H9 (cell line): ENCODE data around the gene HOXB6. TPM values are rescaled to one million over a fixed set of nuclear protein-coding genes. Genes with fewer than 3 reads are reported as not detected.

Experiments
- DNase-seq: peaks from one replicate; pipeline ENCODE4 v3.0.0-alpha.2; 2017
- H2AFZ ChIP-seq: one replicate; pipeline ENCODE4 v1.6.1; 2013; ENCODE audit warnings: mild to moderate bottlenecking, low read length, control low read depth, moderate library complexity
- H2AK5ac ChIP-seq: 2 replicates; pipeline ENCODE4 v1.6.1; 2013; ENCODE audit warnings: low read length, control low read depth, mixed read lengths; ENCODE audit not compliant: insufficient read length
- H2BK120ac ChIP-seq: one replicate; pipeline ENCODE4 v1.6.1; 2013; ENCODE audit warnings: low read depth, mild to moderate bottlenecking, low read length, control low read depth, inconsistent platforms; ENCODE audit not compliant: poor library complexity, severe bottlenecking
- H2BK12ac ChIP-seq: 2 replicates; pipeline ENCODE4 v1.6.1; 2013; ENCODE audit warnings: low read length, control low read depth, mixed read lengths, low read depth; ENCODE audit not compliant: insufficient read length
- H2BK15ac ChIP-seq: 2 replicates; pipeline ENCODE4 v1.6.1; 2013; ENCODE audit warnings: low read depth, low read length, control low read depth
- H2BK20ac ChIP-seq: one replicate; pipeline ENCODE4 v1.6.1; 2013; ENCODE audit warnings: low read depth, mild to moderate bottlenecking, low read length, control low read depth, inconsistent platforms; ENCODE audit not compliant: poor library complexity, severe bottlenecking
- H2BK5ac ChIP-seq: 2 replicates; pipeline ENCODE4 v1.6.1; 2013; ENCODE audit warnings: low read length, control low read depth, mixed read lengths; ENCODE audit not compliant: insufficient read length
- H3K14ac ChIP-seq: 2 replicates; pipeline ENCODE4 v1.6.1; 2013; ENCODE audit warnings: low read length, control low read depth; ENCODE audit not compliant: insufficient read depth
- H3K18ac ChIP-seq: 2 replicates; pipeline ENCODE4 v1.6.1; 2013; ENCODE audit warnings: low read depth, mild to moderate bottlenecking, mixed read lengths, low read length, control low read depth; ENCODE audit not compliant: insufficient read length
- H3K23ac ChIP-seq: 2 replicates; pipeline ENCODE4 v1.6.1; 2013; ENCODE audit warnings: low read length, control low read depth, mixed read lengths, low read depth; ENCODE audit not compliant: insufficient read length
- H3K23me2 ChIP-seq: 2 replicates; pipeline ENCODE4 v1.6.1; 2013; ENCODE audit warnings: low read depth, mild to moderate bottlenecking, mixed read lengths, low read length, control low read depth; ENCODE audit not compliant: insufficient read length, poor library complexity, severe bottlenecking
- H3K27ac ChIP-seq: 2 replicates; pipeline ENCODE4 v1.5.1; 2013; ENCODE audit warnings: low read length, control low read depth, mixed read lengths, low read depth; ENCODE audit not compliant: insufficient read length
- H3K27me3 ChIP-seq: 2 replicates; pipeline ENCODE4 v1.6.1; 2013; ENCODE audit warnings: low read length, control low read depth, inconsistent platforms; ENCODE audit not compliant: insufficient read depth
- H3K4ac ChIP-seq: 2 replicates; pipeline ENCODE4 v1.6.1; 2013; ENCODE audit warnings: low read depth, mild to moderate bottlenecking, control low read depth, inconsistent platforms, low read length, moderate library complexity
- H3K4me1 ChIP-seq: 2 replicates; pipeline ENCODE4 v1.6.1; 2013; ENCODE audit warnings: low read length, control low read depth, inconsistent platforms; ENCODE audit not compliant: insufficient read depth
- H3K4me2 ChIP-seq: 2 replicates; pipeline ENCODE4 v1.6.1; 2013; ENCODE audit warnings: low read length, control low read depth, mixed read lengths; ENCODE audit not compliant: insufficient read length, insufficient read depth
- H3K56ac ChIP-seq: 2 replicates; pipeline ENCODE4 v1.6.1; 2013; ENCODE audit warnings: low read depth, mild to moderate bottlenecking, mixed read lengths, low read length, control low read depth; ENCODE audit not compliant: insufficient read length
- H3K79me1 ChIP-seq: 2 replicates; pipeline ENCODE4 v1.6.1; 2013; ENCODE audit warnings: low read depth, mild to moderate bottlenecking, moderate library complexity, low read length, control low read depth, inconsistent platforms; ENCODE audit not compliant: insufficient read depth, poor library complexity, severe bottlenecking
- H3K79me2 ChIP-seq: 2 replicates; pipeline ENCODE4 v1.6.1; 2013; ENCODE audit warnings: low read length, control low read depth, inconsistent platforms; ENCODE audit not compliant: insufficient read depth
- H3K9ac ChIP-seq: 2 replicates; pipeline ENCODE4 v1.6.1; 2013; ENCODE audit warnings: low read length, control low read depth, mixed read lengths; ENCODE audit not compliant: insufficient read length; ENCODE audit errors: extremely low read depth
- H3K9me3 ChIP-seq: one replicate; pipeline ENCODE4 v1.6.1; 2013; ENCODE audit warnings: low read depth, low read length, inconsistent platforms; ENCODE audit not compliant: control insufficient read depth
- H3T11ph ChIP-seq: one replicate; pipeline ENCODE4 v1.6.1; 2013; ENCODE audit warnings: mild to moderate bottlenecking, low read length, control low read depth, inconsistent platforms
- H4K20me1 ChIP-seq: one replicate; pipeline ENCODE4 v1.6.1; 2013; ENCODE audit not compliant: control insufficient read depth, insufficient read length, insufficient read depth
- H4K5ac ChIP-seq: 2 replicates; pipeline ENCODE4 v1.6.1; 2013; ENCODE audit warnings: low read depth, mild to moderate bottlenecking, mixed read lengths, low read length, control low read depth; ENCODE audit not compliant: insufficient read length
- H4K8ac ChIP-seq: replicated peaks from 2 replicates; pipeline ENCODE4 v1.6.1; 2013; ENCODE audit warnings: low read length, control low read depth, mixed read lengths, low read depth; ENCODE audit not compliant: insufficient read length
- H4K91ac ChIP-seq: 2 replicates; pipeline ENCODE4 v1.6.1; 2013; ENCODE audit warnings: low read depth, mild to moderate bottlenecking, moderate library complexity, mixed read lengths, low read length, control low read depth; ENCODE audit not compliant: insufficient read length
- H3K27ac Mint-ChIP-seq, 3 experiments: 2 replicates in 2 of 3; 3 replicates in 1 of 3; pipeline ENCODE4 v1.8.0; 2020 to 2021; ENCODE audit warnings: mixed read lengths in 3 of 3, mild to moderate bottlenecking in 1 of 3, moderate library complexity in 1 of 3
- H3K27me3 Mint-ChIP-seq: 2 replicates; pipeline ENCODE4 v1.8.0; 2021; ENCODE audit warnings: low read depth, mild to moderate bottlenecking, moderate library complexity, mixed read lengths
- H3K36me3 Mint-ChIP-seq, 3 experiments: 2 replicates in 2 of 3; 3 replicates in 1 of 3; pipeline ENCODE4 v1.8.0; 2020 to 2021; ENCODE audit warnings: low read depth in 3 of 3, mixed read lengths in 3 of 3; ENCODE audit not compliant: insufficient read depth in 1 of 3
- H3K4me1 Mint-ChIP-seq, 2 experiments: 2 replicates each; pipeline ENCODE4 v1.8.0; 2020; ENCODE audit warnings: mixed read lengths in 2 of 2
- H3K4me3 Mint-ChIP-seq, 2 experiments: 2 replicates in 1 of 2; 3 replicates in 1 of 2; pipeline ENCODE4 v1.8.0; 2020 to 2021; ENCODE audit warnings: mild to moderate bottlenecking in 2 of 2, mixed read lengths in 2 of 2, moderate library complexity in 1 of 2
- H3K9me3 Mint-ChIP-seq, 2 experiments: 2 replicates in 1 of 2; 3 replicates in 1 of 2; pipeline ENCODE4 v1.8.0; 2020; ENCODE audit warnings: mild to moderate bottlenecking in 2 of 2, mixed read lengths in 2 of 2, moderate library complexity in 1 of 2
- WGBS: extraction: QIAGEN DNeasy Blood & Tissue Kit; methylation state at CpG from one replicate; pipeline ENCODE4 v1.1.7; 2013; ENCODE audit warnings: missing lambda C conversion rate, low lambda C conversion rate, mixed read lengths; ENCODE audit not compliant: insufficient read length; ENCODE audit errors: extremely low coverage; 5-methylcytosine and 5-hydroxymethylcytosine counted together
- total RNA-seq: library from RNA; stranded (reverse); gene quantifications from 2 replicates; pipeline ENCODE4 v1.2.1, GENCODE V29; 2021
- TF ChIP-seq, protein P1 (sequence below): fragments of 200-600 bp; sonication (generic); conservative IDR thresholded peaks from 3 replicates; pipeline ENCODE4 v1.8.0; 2021; ENCODE audit warnings: antibody characterized with exemption, mild to moderate bottlenecking

Gene HOXB6
- total RNA-seq, 1 experiment from 2014 or later: not detected

DNA sequence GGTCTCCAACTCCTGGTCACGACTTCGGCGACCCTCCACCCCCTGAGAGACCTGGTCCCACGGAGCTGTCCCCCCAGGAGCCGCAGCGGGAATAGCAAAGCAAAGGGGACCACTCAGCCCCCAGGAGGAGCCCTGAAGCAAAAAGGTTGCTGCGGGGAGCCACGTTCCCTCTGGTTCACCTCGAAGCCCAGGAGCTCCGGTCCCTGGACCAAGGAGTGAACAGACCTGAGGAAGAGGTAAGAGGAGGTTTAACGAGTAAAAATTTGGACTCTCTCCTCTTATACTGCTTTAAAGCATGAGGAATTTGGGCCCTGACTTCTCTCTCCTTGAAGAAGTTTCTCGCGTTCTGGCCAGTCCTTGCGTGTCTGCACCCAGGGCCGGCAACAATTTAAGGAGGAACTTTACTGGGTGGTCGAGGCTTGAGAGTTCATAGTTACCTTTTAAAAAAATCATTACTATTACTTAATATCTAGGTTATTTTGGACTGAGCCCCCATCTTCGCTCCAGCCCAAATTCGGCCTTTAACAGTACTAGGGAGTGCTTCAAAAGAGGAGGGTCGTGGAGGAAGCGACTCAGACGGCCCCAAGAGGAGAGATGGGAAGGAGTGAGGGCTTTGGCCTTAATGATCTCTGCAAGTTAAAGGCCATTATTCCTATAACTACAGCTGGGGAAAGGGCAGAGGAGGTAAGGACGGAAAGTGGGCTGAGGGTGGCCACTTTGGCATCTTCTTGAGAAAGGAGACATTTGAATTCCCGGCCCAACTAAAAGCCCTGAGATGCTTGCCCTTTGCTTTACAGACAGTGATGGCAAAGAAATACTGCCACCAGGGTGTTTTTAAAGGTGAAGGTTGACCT, 38.3 kb upstream of the HOXB6 start:
- H3K4me3 Mint-ChIP-seq: no peak overlapping the region
- Histone ChIP-seq H3K4ac (no peak overlapping the region), H2AK5ac (no peak overlapping the region), H3K23me2 (peaks cover 8% of the 10 kb centered on the region), H3K4me2 (no peak overlapping the region), H3K79me2 (no peaks in the 10 kb centered on the region), H3K27ac (no peak overlapping the region), H2AFZ (no peak overlapping the region), H2BK120ac (no peak overlapping the region), H3K23ac (no peak overlapping the region), H4K8ac (no peak overlapping the region), H3K4me1 (no peaks in the 10 kb centered on the region), H3K56ac (no peak overlapping the region), H2BK5ac (no peak overlapping the region), H3K18ac (no peak overlapping the region), H4K20me1 (no peaks in the 10 kb centered on the region), H4K5ac (no peak overlapping the region), H2BK20ac (no peak overlapping the region), H3K9me3 (no peaks in the 10 kb centered on the region), H2BK12ac (no peak overlapping the region), H4K91ac (no peak overlapping the region), H3K27me3 (peaks cover 99% of the 10 kb centered on the region), H3T11ph (no peak overlapping the region), H2BK15ac (no peak overlapping the region), H3K14ac (no peak overlapping the region), H3K79me1 (no peaks in the 10 kb centered on the region), H3K9ac (no peak overlapping the region)
- peaks cover 14 to 21% of the 10 kb centered on the region in 2 experiments for H3K4me1 Mint-ChIP-seq
- WGBS: no CpG with 5 or more reads among the region's 23 CpGs
- no peaks in the 10 kb centered on the region; a peak in 1 of 7 replicates for H3K36me3 Mint-ChIP-seq
- DNase-seq: no peak
- no peak overlapping the region for H3K27ac Mint-ChIP-seq
- H3K9me3 Mint-ChIP-seq: peaks cover 3 to 13% of the 10 kb centered on the region in 2 experiments; a peak in 3 of 5 replicates
- peaks cover 100% of the 10 kb centered on the region for H3K27me3 Mint-ChIP-seq
- TF ChIP-seq, protein P1, sequence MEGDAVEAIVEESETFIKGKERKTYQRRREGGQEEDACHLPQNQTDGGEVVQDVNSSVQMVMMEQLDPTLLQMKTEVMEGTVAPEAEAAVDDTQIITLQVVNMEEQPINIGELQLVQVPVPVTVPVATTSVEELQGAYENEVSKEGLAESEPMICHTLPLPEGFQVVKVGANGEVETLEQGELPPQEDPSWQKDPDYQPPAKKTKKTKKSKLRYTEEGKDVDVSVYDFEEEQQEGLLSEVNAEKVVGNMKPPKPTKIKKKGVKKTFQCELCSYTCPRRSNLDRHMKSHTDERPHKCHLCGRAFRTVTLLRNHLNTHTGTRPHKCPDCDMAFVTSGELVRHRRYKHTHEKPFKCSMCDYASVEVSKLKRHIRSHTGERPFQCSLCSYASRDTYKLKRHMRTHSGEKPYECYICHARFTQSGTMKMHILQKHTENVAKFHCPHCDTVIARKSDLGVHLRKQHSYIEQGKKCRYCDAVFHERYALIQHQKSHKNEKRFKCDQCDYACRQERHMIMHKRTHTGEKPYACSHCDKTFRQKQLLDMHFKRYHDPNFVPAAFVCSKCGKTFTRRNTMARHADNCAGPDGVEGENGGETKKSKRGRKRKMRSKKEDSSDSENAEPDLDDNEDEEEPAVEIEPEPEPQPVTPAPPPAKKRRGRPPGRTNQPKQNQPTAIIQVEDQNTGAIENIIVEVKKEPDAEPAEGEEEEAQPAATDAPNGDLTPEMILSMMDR: no peak
